ENCODE data around the gene YAF2. TPM values are rescaled to one million over a fixed set of nuclear protein-coding genes. Genes with fewer than 3 reads are reported as not detected.
A peak's percentile ranks its signal among the peaks of the same experiment; 100 is the strongest.

The YAF2 gene
- total and polyA plus RNA-seq, 2 of the 13 experiments (the other 11 are each of a cell fraction or from before 2014, with no cell fraction given), result 8.4 to 11.7 TPM

DNA sequence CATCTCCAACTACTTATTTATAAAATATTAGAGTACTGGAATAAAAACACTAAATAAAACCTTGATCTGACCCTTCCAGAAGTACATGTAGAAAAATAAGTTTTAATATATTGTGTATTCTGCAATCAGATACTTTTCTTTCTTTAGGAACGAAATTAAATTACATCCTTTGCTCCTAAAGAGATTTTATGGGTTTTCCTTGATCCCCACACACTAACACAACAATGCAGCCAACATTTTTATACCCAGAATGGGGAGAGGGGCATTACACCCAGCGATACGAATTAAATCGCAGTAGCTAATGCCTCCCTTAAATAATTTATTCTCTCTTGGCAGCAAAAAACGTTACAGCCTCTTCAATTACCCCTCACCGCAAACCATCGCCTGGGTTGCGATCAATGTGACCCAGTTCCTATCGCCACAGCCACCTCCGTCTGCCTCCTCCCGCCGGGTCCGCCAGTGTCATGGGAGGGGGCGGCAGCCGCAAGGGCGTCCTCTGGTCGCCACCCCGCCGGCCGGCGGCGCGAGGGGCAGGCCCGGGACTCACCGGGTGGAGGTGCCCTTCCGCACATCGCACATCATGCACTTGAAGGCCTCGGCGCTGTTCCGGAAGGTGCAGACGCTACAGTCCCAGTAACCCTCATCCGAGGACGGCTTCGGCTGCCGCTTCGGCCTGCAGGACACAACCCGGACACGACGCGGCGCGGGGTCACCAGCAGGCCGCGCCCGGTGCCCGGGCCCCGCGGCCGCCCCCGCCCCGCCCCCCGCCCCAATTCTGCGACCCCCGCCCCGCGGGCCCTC lies 796 bp downstream of the YAF2 start (continued):
- TF ChIP-seq ZNF382 (CRISPR knock-in tag; IDR thresholded peaks at IDR 0.05; ENCODE audit: borderline replicate concordance) (no peak), HOXA3 (CRISPR knock-in tag; IDR thresholded peaks at IDR 0.05) (peak; percentile 53; the same call in 1 of the 2 replicates), HNRNPH1 (optimal IDR thresholded peaks at IDR 0.05; ENCODE audit: low read depth, low read length) (no peak), ZNF263 (CRISPR knock-in tag; IDR thresholded peaks at IDR 0.05) (no peak), HES4 (CRISPR knock-in tag; IDR thresholded peaks at IDR 0.05; ENCODE audit: borderline replicate concordance) (no peak), GATAD1 (CRISPR knock-in tag; IDR thresholded peaks at IDR 0.05) (no peak), SUZ12 (IDR thresholded peaks at IDR 0.05; ENCODE audit: low read depth, low read length) (no peak), ZIK1 (CRISPR knock-in tag; IDR thresholded peaks at IDR 0.05; ENCODE audit: borderline replicate concordance, low read depth) (no peak), STAT5B (CRISPR knock-in tag; IDR thresholded peaks at IDR 0.05) (no peak), ELF3 (CRISPR knock-in tag; IDR thresholded peaks at IDR 0.05) (peak; percentile 44; the same call in 1 of the 2 replicates), RBM22 (optimal IDR thresholded peaks at IDR 0.05; ENCODE audit: low read length) (no peak)
- TF ChIP-seq, protein P1, sequence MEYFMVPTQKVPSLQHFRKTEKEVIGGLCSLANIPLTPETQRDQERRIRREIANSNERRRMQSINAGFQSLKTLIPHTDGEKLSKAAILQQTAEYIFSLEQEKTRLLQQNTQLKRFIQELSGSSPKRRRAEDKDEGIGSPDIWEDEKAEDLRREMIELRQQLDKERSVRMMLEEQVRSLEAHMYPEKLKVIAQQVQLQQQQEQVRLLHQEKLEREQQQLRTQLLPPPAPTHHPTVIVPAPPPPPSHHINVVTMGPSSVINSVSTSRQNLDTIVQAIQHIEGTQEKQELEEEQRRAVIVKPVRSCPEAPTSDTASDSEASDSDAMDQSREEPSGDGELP (IDR thresholded peaks at IDR 0.05; ENCODE audit: borderline replicate concordance, low read depth), result no peak; the same call in 1 of the 2 replicates
- TF ChIP-seq, protein P2, sequence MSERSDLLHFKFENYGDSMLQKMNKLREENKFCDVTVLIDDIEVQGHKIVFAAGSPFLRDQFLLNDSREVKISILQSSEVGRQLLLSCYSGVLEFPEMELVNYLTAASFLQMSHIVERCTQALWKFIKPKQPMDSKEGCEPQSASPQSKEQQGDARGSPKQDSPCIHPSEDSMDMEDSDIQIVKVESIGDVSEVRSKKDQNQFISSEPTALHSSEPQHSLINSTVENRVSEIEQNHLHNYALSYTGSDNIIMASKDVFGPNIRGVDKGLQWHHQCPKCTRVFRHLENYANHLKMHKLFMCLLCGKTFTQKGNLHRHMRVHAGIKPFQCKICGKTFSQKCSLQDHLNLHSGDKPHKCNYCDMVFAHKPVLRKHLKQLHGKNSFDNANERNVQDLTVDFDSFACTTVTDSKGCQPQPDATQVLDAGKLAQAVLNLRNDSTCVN (CRISPR knock-in tag; IDR thresholded peaks at IDR 0.05; ENCODE audit: borderline replicate concordance), result no peak
- TF ChIP-seq, protein P3, sequence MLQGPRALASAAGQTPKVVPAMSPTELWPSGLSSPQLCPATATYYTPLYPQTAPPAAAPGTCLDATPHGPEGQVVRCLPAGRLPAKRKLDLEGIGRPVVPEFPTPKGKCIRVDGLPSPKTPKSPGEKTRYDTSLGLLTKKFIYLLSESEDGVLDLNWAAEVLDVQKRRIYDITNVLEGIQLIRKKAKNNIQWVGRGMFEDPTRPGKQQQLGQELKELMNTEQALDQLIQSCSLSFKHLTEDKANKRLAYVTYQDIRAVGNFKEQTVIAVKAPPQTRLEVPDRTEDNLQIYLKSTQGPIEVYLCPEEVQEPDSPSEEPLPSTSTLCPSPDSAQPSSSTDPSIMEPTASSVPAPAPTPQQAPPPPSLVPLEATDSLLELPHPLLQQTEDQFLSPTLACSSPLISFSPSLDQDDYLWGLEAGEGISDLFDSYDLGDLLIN (CRISPR knock-in tag; IDR thresholded peaks at IDR 0.05; ENCODE audit: borderline replicate concordance), result no peak
- TF ChIP-seq, protein P4, sequence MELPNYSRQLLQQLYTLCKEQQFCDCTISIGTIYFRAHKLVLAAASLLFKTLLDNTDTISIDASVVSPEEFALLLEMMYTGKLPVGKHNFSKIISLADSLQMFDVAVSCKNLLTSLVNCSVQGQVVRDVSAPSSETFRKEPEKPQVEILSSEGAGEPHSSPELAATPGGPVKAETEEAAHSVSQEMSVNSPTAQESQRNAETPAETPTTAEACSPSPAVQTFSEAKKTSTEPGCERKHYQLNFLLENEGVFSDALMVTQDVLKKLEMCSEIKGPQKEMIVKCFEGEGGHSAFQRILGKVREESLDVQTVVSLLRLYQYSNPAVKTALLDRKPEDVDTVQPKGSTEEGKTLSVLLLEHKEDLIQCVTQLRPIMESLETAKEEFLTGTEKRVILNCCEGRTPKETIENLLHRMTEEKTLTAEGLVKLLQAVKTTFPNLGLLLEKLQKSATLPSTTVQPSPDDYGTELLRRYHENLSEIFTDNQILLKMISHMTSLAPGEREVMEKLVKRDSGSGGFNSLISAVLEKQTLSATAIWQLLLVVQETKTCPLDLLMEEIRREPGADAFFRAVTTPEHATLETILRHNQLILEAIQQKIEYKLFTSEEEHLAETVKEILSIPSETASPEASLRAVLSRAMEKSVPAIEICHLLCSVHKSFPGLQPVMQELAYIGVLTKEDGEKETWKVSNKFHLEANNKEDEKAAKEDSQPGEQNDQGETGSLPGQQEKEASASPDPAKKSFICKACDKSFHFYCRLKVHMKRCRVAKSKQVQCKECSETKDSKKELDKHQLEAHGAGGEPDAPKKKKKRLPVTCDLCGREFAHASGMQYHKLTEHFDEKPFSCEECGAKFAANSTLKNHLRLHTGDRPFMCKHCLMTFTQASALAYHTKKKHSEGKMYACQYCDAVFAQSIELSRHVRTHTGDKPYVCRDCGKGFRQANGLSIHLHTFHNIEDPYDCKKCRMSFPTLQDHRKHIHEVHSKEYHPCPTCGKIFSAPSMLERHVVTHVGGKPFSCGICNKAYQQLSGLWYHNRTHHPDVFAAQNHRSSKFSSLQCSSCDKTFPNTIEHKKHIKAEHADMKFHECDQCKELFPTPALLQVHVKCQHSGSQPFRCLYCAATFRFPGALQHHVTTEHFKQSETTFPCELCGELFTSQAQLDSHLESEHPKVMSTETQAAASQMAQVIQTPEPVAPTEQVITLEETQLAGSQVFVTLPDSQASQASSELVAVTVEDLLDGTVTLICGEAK (IDR thresholded peaks at IDR 0.05), result no peak
- TF ChIP-seq, protein P4 (CRISPR knock-in tag; IDR thresholded peaks at IDR 0.05), result no peak

All from HepG2 (cell line).